GM21825 (cell line): ENCODE measurements around the gene ARHGAP6.
"Not testable (repeated sequence)": the region's sequence is repeated elsewhere in the genome, so short reads cannot be mapped to it uniquely, and the experiment has no call there.

Source experiments
- ATAC-seq: cut with Tn5 transposase; IDR thresholded peaks from one replicate; pipeline ENCODE4 v1.9.1; 2021; ENCODE audit warnings: mild to moderate bottlenecking, moderate library complexity; ENCODE audit not compliant: unreplicated experiment

The ARHGAP6 gene

DNA sequence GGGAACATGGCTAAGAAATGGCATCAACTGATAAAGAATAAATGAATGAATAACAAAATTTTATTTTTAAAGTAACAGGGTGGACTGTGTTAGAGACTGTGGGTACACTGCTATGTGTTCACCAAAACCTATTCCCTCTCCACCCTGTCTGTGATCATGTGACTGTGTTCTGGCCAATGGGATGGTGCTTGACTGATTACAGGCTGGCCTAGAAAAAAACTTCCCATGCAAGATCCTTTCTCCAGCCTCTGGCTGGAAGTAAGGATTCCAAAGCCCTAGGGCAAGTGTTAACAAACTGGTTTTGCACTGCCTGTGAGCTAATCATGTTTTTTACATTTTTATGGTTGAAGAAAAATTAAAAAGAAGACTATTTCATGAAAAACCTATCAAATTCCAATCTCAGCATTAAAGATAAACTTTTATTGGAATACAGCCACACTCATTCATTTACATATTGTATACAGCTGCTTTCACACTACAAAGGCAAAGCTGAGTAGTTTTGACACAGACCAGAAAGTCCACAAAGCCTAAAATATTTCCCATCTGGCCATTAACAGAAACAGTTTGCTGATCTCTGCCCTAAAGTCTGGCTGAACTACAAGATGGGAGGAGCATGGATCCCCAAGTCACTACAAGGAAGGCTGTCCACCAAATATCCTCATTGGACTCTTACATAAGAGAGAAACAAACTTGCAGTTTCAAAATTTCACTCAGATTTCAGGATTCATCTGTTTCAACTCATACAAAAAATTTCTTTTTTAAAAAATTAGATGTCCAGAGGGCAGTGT lies 133.2 kb downstream of the ARHGAP6 start:
- no peak for ATAC-seq

DNA sequence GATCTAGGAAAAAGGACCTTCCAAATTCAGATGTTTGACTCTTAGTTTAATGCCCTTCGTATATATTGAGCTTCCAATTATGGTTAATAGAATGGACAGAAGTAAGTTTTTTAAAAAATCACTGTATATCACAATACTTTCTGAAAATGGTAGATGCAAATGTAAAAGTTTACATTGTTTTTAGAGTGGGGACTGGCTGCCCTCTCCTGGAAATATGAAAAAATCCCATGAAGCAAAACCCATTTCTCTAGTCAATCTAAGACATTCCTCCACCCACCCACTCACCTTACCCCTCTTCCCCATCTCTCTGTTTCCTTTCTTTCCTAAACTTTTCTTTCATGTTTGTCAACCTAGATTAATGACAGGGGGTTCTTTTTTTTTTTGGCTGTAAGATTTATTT lies 134.5 kb downstream of the ARHGAP6 start:
- ATAC-seq, result no peak

DNA sequence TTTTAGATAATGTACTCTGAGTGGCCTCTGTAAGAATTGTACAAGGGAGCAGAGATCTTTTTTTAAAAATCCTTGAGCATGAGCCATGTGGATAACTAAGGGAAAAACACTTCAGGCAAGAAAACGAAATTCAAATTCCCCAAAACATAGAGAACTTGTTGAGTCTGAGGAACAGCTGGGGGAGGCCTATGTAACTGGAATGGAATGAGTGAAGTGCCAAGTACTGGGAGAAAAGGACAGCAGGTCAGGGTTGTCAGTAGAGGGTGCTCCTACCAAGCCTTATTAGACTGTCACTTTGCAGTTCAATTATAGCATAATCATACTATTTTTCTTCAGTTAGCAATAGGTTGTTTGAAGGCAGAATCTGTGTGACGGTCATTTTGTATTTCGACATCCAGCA lies 135.1 kb downstream of the ARHGAP6 start:
- ATAC-seq, result no peak

DNA sequence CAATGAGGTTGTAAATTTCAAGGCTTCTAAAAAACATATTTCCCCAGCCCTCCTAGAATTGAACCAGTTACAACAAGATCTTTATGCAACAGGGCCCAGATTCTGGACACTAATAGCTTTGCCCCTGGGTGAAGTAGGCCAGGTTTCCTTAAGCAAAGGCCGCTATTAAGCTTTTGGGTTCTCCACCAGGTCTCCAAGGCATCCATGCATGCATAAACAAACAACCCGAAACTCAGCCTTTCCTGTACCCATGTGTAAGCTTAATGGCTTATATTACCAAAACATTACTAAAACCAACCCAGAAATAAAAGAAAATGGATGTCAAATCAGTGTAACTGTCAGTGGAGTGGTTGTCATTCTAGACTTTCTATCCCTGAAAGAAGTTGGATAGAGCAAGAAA lies 137.1 kb downstream of the ARHGAP6 start:
- ATAC-seq, result no peak

DNA sequence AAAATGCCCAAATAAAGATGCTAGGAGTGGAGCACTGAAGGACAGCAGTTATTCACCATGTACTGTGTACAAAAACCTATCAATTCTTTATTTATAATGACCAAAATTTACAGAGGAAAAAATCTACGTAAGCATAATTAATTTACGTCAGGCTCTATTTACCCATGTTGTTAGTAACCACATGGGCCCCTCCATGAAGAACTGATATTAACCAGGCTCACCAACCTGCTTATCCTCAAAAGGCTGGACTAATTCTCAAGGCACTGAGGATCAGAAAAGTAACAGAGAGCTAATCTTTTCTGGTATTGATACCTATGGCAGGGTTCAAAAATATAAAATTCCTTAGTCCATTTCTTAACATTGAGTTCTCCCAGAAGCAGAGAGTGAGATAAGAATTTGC lies 140.0 kb downstream of the ARHGAP6 start:
- no peak for ATAC-seq

DNA sequence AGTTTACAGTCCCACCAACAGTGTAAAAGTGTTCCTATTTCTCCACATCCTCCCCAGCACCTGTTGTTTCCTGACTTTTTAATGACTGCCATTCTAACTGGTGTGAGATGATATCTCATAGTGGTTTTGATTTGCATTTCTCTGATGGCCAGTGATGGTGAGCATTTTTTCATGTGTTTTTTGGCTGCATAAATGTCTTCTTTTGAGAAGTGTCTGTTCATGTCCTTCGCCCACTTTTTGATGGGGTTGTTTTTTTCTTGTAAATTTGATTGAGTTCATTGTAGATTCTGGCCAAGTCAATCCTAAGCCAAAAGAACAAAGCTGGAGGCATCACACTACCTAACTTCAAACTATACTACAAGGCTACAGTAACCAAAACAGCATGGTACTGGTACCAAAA lies 146.5 kb downstream of the ARHGAP6 start:
- ATAC-seq, result not testable (repeated sequence)

DNA sequence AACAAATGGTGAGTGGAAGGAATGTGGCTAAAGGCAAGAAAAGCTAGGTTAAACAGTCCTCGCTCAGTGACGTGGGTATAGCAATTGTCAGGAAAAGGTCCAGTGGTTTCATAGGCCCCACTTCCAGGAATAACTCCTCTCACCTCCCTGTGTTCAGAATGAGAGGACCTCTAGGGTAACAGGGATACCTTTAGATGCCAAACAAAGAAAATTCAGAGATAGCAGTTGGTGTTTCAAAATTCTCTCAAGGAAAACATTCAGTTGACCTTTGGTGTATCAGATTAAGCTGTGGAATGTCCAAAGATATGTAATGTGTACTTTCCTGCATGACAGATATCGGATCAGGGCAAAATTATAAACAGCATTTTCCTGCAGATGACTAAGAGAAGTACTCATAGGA lies 155.9 kb downstream of the ARHGAP6 start:
- no peak for ATAC-seq

DNA sequence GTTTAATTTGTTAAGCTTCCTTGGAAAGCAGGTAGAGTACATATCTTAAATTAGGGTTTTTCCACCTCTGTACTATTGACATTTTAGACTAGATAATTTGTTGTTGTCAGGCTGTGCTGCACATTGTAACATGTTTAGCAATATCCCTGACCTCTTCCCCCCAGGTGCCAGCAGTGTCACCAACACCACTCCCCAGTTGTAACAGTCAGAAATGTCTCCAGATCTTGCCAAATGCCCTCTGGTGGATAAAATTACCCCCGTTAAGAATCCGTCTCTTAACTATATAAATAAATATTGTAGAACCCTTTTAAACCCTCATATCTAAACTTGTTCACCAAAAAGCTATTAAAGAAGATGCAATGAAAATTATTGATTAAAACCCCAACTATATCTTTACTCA lies 161.5 kb downstream of the ARHGAP6 start:
- no peak for ATAC-seq

DNA sequence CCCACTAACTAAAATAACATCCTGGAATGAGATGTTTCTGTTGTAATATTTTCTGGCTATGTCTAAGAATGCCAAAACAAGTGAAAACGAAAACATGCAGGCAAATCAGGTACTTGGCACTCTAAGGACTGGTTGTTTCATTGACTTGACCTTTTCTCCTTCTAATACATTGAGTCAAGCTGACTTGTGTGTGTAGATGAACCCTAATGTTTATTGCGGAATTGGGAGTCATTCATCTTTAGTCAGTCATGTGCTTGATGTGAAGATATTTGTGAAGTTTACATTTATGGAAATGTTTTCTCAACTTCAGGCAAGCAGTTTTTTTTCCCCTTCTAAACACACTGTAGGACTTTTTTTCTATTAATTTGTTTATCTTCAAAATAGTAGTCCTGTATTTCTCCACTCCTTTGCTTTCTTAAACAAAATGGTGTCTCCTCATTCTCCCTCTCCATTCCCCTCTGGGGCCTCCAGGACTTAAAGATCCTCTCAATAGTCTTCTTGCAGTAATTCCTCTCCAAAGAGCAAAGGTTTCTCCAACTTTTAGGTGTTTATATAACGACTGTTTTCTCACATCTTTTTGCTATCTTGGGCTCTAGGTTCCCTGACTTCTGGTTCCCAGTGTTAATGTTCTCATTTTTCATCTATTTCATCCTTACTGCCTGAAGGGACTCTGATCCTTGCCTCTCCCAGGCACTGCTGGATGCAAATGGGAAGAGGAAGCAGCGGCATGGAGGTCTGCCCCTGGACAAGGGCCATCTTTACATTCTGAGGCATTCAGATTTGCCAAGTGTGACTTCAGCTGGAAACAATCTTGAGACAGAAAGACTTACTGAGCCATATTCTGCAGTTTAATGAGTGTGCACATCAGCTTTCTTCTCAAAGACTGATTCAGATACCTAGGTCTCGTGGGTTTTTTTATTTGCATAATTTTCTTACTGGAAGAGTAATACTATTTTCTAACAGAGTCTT lies 166.4 kb downstream of the ARHGAP6 start:
- no peak for ATAC-seq

DNA sequence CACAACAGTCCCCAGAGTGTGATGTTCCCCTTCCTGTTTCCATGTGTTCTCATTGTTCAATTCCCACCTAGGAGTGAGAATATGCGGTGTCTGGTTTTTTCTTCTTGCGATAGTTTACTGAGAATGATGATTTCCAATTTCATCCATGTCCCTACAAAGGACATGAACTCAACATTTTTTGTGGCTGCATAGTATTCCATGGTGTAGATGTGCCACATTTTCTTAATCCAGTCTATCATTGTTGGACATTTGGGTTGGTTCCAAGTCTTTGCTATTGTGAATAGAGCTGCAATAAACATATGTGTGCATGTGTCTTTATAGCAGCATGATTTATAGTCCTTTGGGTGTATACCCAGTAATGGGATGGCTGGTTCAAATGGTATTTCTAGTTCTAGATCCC lies 174.3 kb downstream of the ARHGAP6 start:
- ATAC-seq, result not testable (repeated sequence)

DNA sequence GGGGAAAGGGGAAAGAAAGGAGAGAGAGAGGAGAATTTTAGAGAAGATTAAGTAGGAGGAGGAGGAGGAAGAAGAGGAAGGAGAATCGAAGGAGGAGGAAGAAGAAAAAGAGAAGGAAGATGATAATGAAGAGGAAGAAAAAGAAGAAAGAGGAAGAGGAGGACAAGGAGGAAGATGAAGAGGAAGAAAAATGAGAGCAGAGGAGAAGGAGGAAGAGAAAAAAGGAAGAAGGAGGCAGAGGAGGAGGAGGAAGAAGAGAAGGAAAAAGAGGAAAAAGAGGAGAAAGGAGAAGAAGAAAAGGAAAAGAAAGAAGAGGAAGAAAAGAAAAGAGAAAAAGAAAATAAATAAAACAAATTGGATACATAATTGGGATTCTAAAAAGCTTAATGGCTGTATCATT lies 181.4 kb downstream of the ARHGAP6 start:
- ATAC-seq, result no peak

DNA sequence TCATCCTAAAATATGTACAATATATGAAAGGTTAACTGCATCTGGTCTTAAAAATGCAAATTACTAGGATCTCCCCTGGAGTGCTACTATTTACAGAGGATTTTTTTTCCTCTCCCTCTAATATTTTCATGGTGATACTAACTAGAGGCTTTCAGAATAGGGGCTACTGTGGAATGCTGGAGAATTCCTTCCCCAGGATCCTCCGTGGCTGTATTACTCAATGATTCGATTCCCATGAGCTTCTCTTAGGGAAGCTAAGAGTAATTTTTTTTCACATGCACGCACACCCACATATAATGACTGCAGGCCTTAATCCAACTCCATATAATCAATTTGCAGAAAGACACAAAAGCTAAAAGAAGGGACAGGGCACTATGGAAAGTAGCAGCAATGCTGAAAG lies 184.7 kb downstream of the ARHGAP6 start:
- no peak for ATAC-seq

DNA sequence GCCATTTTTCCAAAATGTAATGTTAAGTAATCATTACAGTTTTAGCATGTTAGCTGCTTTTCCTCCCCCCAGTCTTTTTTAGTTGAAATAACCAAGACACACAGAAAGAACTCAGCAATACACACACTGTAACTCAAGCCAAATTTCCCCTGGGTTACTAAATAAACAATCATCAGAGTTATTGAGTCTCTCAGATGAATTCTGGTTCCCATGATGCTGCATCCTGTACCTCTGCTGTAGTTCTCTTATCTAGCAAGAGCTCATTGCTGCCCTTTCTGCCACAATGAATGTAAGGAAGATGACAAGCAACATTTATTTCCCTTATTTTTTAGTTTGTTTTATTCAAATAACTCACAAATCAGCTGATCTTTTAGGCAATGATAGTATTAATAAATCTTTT lies 185.1 kb downstream of the ARHGAP6 start:
- no peak for ATAC-seq

DNA sequence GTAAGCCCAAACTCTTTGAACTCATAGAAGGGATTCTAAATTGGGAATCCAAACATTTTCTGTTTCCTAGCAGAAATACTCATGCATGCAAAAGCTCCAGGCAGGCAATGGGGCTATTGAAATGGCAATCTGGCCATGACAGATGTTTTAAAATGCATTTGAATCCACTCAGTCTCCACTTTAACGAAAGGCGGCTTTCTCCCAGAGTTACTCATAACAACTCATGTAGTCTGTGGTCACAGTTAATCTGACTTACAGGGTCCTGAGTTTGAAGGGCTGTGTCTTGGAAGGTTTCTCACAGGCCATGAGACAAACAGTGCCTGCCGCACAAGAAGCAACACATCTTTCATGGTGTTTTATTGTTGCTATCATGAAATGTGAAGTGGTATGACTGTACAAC lies 186.8 kb downstream of the ARHGAP6 start:
- no peak for ATAC-seq

DNA sequence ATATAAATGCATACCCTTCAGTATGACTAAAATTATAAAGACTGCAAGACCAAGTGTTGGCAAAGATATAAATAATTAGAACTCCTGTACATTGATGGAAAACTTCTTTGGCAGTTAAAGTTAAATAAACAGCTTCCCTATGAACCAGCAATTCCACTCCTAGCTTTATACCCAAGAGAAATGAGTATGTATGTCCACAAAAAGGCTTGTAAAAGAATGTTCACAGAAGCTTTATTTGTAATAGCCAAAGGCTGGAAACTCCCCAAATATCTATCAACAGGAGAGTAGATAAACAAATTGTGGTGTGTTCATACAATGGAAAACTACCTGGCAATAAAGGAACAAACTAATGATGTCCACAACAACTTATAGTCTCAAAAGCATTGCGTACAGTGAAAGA lies 187.7 kb downstream of the ARHGAP6 start:
- ATAC-seq, result no peak

DNA sequence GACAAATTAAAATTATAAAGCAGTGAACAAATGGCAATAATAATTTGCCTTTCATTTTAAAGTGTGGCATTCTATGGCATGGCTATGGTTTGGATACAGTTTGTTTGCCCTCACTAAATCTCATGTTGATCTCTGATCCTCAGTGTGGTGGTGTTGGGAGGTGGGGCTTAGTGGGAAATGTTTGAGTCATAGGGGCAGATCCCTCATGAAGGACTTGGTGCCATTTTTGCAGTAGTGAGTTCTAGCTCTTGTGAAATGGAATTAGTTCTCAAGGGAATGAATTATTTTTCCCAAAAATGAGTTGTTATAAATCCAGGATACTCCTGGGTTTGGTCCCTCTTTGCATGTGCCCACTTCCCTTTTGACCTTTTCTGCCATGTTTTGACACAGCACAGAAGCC lies 191.1 kb downstream of the ARHGAP6 start:
- ATAC-seq, result no peak

DNA sequence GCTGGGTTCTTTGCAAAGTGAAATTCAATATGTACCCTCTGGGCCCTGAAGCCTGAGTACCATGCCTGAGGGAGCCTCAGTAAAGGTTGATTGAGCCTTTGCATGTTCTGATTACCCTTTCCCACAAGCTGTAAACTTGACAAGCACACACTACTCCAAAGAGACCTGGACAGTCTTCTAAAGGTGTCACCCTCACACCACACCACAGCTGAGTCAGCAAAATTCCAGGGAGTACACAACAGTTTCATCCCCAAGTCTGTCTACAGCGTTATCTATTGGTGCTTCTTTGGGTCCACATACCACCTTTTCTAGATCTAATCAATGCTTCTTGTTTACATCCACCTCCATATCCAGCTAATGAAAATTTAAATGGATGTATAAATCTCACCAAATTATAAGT lies 191.7 kb downstream of the ARHGAP6 start:
- ATAC-seq, result no peak

DNA sequence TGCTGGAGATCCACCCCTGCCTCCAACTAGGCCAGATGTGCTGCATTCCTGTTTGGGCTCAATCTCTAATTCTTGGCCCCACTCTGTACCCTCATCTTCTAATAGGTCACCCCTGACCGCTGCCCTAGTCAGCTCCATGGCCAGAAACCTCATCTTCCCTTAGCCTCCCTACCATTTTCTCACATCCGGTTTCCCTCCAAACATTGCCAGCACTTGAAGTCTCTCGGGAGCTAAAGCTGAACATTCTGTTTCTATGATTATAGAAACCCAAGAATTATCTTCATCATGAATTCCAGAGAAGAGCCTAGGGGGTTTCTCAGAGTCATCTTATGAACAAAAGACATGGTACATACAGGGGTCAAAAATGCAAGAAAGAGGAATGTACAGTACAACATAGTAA lies 192.8 kb downstream of the ARHGAP6 start:
- ATAC-seq, result no peak

DNA sequence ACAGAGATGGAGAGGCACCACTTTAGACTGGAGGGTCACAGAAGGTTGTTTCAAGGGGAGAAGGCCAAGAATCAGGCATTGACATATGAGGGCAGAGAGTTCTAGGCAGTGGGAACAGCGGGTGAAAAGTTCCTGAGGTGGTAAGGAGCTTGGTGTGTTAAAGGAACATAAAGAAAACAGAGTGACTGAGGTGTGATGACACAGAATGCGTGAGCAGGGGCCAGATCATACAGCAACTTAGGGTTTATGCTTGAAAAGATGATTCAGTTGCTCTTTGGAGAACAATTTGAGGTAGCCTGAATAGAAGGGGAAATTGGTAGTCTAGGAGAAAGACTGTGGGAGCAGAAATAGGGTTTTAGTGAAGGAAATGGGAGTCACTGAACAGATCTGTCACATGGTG lies 193.3 kb downstream of the ARHGAP6 start:
- no peak for ATAC-seq

DNA sequence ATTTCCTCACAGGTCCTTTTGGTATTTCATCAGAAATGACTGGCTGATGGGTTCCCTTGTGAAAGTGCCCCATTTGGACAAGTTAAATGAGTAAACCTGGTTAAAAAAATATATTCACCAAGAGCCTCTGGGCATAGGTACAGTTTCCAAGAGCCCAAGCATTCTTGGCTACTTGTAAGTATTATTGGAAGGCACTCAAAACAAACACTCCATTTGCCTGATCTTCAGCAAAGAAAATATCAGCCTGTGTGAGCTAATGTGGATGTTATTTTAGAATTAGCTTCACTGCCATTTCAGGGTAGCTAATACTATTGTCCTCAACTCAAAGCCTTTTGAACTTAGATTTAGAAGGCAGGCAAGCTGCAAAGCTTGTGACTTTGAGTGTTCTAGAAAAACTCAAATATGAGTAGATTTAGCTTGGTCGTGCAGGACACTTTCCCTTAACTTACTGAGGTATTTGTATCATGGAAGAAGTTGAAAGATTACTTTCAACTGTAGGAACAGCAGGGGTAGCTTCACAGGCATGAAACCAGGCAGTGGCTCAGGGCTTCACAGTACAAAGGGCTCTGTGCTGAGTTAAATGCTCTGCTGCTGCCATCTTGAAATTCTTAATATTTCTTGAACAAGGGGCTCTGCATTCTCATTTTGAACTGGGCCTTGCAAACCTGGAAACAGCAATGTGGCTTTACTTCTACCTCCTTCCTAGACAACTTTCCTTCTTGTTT lies 195.3 kb downstream of the ARHGAP6 start:
- no peak for ATAC-seq

DNA sequence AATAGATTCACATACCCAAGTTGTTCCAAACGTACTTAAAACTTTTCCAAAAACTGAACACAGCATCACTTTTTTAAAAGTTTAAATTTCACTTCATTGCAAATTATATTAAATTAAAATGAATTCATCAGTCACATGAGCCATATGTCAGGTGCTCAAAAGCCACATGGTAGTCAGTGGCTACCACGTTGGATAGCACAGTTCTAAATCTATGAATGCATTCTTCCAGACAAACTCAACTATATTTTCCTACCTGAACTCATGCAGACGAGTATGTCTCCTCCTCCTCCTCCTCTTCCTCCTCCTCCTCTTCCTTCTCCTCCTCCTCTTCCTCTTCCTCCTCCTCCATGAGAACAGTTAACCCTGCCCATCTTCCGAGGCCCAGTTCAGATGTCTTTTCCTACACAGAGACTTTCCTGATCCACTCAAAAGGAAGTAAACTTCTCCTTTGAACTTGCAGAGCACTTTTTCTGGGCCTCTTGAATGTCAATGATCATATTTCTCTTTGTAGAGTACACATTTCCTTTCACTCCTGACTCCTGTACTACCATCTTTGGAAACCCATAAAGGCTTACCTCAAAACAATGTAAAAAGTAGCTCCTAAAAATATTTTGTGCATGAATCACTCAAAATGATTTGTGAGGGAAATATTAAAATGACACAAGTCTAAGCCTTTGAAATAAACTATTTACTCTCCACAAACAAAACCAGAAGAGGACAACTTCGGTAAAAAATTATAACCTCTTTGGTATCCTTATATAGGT lies 199.9 kb downstream of the ARHGAP6 start:
- ATAC-seq, result no peak
